ENCODE results near the gene MEGF11. TPM values are rescaled to one million over a fixed set of nuclear protein-coding genes. Genes with fewer than 3 reads are reported as not detected.

MEGF11 gene
- total RNA-seq, 1 experiment from 2014 or later = 2.3 TPM

DNA sequence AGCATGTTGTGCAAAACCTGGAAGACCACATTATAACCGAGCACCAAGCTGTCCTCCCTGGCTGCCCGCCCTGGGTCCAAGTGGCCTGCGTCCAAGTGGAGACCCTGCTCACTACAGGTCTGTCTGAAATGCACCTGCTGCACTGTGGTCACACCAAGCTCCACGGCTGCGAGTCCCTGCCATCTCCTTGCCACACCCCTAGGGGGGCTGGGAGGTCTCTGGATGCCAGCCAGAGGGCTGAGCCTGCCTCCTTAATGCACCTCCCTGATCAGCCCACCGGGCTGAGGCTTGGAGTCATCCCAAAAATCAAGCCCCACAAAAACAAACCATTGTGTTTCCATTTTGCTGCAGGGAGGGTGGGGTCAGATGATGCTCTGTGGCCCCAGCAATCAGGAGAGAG, 187.1 kb downstream of the MEGF11 start:
- BruUV-seq (replicated peaks) = no TSS peak
- no peak overlapping the region for H3K27ac ChIP-seq (ENCODE audit: low read depth, low read length)
- H3K4me1 ChIP-seq (ENCODE audit: control insufficient read depth in 1 of 2, insufficient read depth in 2 of 2, low read length in 2 of 2) = peaks cover 3 to 8% of the 10 kb centered on the region in 2 experiments; a peak in 2 of 4 replicates
- no peak overlapping the region for H3K4me3 ChIP-seq (replicated peaks in 1 of 2; ENCODE audit: low read depth in 1 of 2, low read length in 2 of 2)
- intact Hi-C loops (cut with micrococcal nuclease) = no loop called here
- no peak overlapping the region for H3K9ac ChIP-seq (ENCODE audit: low read length)
- H2AFZ ChIP-seq (ENCODE audit: low read depth, low read length, poor library complexity, severe bottlenecking) = no peak overlapping the region
- H3K9me2 ChIP-seq (ENCODE audit: insufficient read depth) = no peaks in the 10 kb centered on the region
- ATAC-seq = no peak
- H3K27me3 ChIP-seq (ENCODE audit: insufficient read depth, low read length) = no peaks in the 10 kb centered on the region
- no peaks in the 10 kb centered on the region for H3K79me2 ChIP-seq (ENCODE audit: insufficient read depth, low read length)
- RAD21 ChIA-PET (ENCODE audit: low non-redundant PET in 1 of 2, low total read pairs in 2 of 2, uncharacterized antibody in 2 of 2, unreplicated experiment in 2 of 2) = no interaction called here
- no peaks in the 10 kb centered on the region for H3K36me3 ChIP-seq (ENCODE audit: control insufficient read depth in 1 of 2, insufficient read depth in 2 of 2, low read length in 2 of 2)
- H3K4me2 ChIP-seq (ENCODE audit: low read length) = no peak overlapping the region
- TF ChIP-seq EGR1 (IDR thresholded peaks at IDR 0.05; ENCODE audit: low read depth) (no peak), FOSL1 (IDR thresholded peaks at IDR 0.05; ENCODE audit: low read depth) (no peak), SIN3A (IDR thresholded peaks at IDR 0.05; ENCODE audit: low read depth) (no peak), POLR2AphosphoS5 (IDR thresholded peaks at IDR 0.05; ENCODE audit: low read depth, low read length) (no peak), TCF7L2 (IDR thresholded peaks at IDR 0.05; ENCODE audit: borderline replicate concordance, extremely low read depth, insufficient read depth, insufficient read length) (no peak), EZH2phosphoT487 (IDR thresholded peaks at IDR 0.05; ENCODE audit: borderline replicate concordance) (no peak), ZNF274 (IDR thresholded peaks at IDR 0.05; ENCODE audit: low read depth, low read length) (no peak)
- TF ChIP-seq, protein P1, sequence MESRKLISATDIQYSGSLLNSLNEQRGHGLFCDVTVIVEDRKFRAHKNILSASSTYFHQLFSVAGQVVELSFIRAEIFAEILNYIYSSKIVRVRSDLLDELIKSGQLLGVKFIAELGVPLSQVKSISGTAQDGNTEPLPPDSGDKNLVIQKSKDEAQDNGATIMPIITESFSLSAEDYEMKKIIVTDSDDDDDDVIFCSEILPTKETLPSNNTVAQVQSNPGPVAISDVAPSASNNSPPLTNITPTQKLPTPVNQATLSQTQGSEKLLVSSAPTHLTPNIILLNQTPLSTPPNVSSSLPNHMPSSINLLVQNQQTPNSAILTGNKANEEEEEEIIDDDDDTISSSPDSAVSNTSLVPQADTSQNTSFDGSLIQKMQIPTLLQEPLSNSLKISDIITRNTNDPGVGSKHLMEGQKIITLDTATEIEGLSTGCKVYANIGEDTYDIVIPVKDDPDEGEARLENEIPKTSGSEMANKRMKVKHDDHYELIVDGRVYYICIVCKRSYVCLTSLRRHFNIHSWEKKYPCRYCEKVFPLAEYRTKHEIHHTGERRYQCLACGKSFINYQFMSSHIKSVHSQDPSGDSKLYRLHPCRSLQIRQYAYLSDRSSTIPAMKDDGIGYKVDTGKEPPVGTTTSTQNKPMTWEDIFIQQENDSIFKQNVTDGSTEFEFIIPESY (IDR thresholded peaks at IDR 0.05; ENCODE audit: extremely low read depth, insufficient replicate concordance, low read length) = no peak
- TF ChIP-seq, protein P2, sequence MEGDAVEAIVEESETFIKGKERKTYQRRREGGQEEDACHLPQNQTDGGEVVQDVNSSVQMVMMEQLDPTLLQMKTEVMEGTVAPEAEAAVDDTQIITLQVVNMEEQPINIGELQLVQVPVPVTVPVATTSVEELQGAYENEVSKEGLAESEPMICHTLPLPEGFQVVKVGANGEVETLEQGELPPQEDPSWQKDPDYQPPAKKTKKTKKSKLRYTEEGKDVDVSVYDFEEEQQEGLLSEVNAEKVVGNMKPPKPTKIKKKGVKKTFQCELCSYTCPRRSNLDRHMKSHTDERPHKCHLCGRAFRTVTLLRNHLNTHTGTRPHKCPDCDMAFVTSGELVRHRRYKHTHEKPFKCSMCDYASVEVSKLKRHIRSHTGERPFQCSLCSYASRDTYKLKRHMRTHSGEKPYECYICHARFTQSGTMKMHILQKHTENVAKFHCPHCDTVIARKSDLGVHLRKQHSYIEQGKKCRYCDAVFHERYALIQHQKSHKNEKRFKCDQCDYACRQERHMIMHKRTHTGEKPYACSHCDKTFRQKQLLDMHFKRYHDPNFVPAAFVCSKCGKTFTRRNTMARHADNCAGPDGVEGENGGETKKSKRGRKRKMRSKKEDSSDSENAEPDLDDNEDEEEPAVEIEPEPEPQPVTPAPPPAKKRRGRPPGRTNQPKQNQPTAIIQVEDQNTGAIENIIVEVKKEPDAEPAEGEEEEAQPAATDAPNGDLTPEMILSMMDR (IDR thresholded peaks at IDR 0.05 in 2 of 3, conservative IDR thresholded peaks at IDR 0.05 in 1 of 3; ENCODE audit: borderline replicate concordance in 1 of 3, insufficient read depth in 1 of 3, low read depth in 2 of 3, low read length in 2 of 3) = no peak
- TF ChIP-seq, protein P3, sequence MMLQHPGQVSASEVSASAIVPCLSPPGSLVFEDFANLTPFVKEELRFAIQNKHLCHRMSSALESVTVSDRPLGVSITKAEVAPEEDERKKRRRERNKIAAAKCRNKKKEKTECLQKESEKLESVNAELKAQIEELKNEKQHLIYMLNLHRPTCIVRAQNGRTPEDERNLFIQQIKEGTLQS (IDR thresholded peaks at IDR 0.05) = no peak
- no peak for DNase-seq (ENCODE audit: low read depth, low spot score)
- H3K9me3 ChIP-seq (ENCODE audit: control insufficient read depth in 1 of 2, insufficient read depth in 1 of 2, low read depth in 1 of 2, low read length in 2 of 2) = no peaks in the 10 kb centered on the region
- POLR2A ChIA-PET = no interaction called here
- H4K20me1 ChIP-seq (ENCODE audit: insufficient read depth) = no peaks in the 10 kb centered on the region
- CTCF ChIA-PET = no interaction called here
